Transverse colon (tissue), 3 donors: ENCODE data around the gene CCSER2.

Experiments
- POLR2A ChIP-seq: fragments of 450-650 bp; IDR thresholded peaks from one replicate; pipeline ENCODE4 v1.6.1; 2016; ENCODE audit warnings: antibody characterized with exemption, mild to moderate bottlenecking, moderate library complexity
- TF ChIP-seq, protein P1 (sequence below), 5 experiments: fragments of 200-600 bp in 3 of 5; fragments of 450-650 bp in 2 of 5; sonication (generic) in 3 of 5; IDR thresholded peaks; 1 replicate in 2 of 5; 2 replicates in 3 of 5; pipeline ENCODE4 v1.5.1; 2016 to 2017; ENCODE audit warnings: antibody characterized with exemption in 5 of 5, inconsistent platforms in 3 of 5, mild to moderate bottlenecking in 2 of 5, moderate library complexity in 1 of 5

DNA sequence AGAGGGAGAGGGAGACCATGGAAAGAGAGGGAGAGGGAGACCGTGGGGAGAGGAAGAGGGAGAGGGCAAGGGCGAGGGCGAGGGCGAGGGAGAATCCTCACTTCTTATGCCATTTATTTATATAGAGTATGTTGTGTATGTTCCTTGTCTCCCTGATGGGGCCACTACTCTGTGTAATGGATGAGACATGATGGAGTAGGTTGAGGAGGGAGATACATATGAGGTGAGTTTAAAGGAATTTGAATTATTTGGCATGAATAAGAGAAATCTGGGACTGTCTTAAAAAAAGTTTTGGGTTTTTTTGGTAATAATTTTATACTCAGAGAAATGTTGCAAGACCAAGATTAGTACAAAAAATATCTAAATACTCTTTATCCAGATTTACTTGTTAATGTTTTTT lies 20.1 kb downstream of the CCSER2 start:
- no peak for TF ChIP-seq POLR2A
- TF ChIP-seq, protein P1, sequence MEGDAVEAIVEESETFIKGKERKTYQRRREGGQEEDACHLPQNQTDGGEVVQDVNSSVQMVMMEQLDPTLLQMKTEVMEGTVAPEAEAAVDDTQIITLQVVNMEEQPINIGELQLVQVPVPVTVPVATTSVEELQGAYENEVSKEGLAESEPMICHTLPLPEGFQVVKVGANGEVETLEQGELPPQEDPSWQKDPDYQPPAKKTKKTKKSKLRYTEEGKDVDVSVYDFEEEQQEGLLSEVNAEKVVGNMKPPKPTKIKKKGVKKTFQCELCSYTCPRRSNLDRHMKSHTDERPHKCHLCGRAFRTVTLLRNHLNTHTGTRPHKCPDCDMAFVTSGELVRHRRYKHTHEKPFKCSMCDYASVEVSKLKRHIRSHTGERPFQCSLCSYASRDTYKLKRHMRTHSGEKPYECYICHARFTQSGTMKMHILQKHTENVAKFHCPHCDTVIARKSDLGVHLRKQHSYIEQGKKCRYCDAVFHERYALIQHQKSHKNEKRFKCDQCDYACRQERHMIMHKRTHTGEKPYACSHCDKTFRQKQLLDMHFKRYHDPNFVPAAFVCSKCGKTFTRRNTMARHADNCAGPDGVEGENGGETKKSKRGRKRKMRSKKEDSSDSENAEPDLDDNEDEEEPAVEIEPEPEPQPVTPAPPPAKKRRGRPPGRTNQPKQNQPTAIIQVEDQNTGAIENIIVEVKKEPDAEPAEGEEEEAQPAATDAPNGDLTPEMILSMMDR (IDR thresholded peaks at IDR 0.05), result no peak
